HG03442 (cell line): ENCODE data around the gene GTF2F2.
A peak's percentile ranks its signal among the peaks of the same experiment; 100 is the strongest.

Experiments used
- ATAC-seq: cut with Tn5 transposase; IDR thresholded peaks from one replicate; pipeline ENCODE4 v1.9.1; 2021; ENCODE audit warnings: mild to moderate bottlenecking, moderate library complexity; ENCODE audit not compliant: unreplicated experiment

Gene GTF2F2

GRCh38 chr13:45119991-45120864 lies at the start of gene GTF2F2:
Gene GTF2F2 (plus strand): TSS chr13:45120510. CDS start chr13:45120656, 146 bp downstream.
- ATAC-seq = peak; percentile 68

DNA sequence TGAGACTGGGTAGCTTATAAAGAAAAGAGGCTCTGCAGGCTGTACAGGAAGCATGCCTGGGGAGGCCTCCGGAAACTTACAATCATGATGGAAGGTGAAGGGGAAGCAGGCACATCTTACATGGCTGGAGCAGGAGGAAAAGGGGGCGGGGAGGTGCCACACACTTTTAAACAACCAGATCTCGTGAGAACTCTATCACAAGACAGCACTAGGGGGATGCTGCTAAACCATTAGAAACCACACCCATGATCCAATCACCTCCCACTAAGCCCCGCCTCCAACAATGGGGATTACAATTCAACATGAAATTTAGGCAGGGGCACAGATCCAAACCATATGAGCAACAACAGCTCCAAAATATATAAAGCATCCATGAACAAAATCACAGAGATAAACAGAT lies 46.5 kb upstream of the GTF2F2 start:
- ATAC-seq = no peak

DNA sequence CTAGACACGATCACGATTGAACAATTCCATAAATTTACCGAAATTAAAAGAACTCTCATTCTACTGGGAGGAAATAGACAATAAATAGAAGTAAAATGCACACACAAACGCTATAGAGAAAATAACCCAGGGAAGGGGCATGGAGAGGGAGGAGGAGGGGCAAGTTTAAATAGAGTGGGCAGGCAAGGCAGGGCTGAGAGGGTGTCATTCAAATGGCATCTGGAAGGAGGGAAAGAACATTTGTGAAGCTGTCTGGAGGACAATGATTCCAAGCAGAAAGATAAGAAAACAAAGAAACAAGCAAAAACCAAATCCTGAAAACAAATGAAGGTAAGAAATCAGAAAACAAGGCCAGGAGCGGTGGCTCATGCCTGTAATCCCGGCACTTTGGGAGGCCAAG lies 45.6 kb upstream of the GTF2F2 start:
- ATAC-seq = no peak

GRCh38 chr13:45078003-45078402 lies 42.3 kb upstream of the GTF2F2 start:
- no peak for ATAC-seq

GRCh38 chr13:45082964-45083363 lies 37.3 kb upstream of the GTF2F2 start:
- no peak for ATAC-seq

DNA sequence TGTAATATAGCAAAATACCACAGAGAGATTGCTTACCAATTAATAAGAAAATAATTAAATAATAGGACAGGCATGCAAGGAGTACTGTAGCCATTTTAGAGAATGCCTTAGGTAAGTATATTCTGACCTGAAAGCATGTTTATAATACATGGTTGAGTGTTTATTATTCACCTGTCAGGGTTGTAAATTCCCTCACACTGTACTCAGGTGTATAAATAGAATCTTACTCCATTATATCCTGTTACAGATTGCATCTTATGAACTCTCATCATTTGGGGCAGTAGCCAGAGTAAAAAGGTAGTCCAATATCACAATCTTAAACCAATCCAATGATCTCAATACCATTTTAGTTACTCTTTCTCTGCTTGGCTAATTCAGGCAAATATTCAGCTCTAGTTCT lies 35.8 kb upstream of the GTF2F2 start:
- ATAC-seq = no peak

DNA sequence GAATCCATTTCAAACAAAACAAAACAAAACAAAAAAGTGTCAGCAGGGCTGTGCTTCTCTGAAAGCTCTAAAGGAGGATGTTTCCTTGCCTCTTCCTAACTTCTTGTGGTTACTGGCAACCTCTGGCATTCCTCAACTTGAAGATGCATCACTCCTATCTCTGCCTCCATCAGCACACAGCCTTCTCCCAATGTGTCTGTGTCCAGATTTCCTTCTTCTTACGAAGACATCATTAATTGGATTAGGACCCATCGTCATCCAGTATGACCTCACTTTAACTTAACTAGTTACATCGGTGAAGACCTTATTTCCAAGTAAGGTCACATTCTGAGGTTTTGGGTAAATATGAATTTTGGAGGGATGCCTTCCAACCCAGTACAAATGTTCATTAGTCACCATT lies 33.8 kb upstream of the GTF2F2 start:
- no peak for ATAC-seq

DNA sequence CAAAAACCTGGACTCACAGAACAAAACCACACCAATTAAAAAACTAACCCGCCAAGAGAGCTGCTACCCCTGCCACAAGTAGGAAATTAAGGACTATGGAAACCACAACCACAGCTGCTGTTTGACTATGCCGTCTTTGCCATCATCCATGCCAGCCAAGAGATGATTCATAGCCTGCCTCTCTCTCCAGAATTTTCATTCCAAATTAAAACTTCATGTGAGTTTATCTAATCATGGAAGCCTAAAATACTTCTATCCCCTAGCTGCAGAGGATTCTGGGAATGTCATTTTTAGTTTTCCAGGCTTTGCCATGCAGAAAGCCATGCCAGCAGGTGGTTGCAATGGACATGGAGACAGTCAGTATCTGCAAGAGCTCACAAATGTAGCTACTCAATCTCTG lies 27.6 kb upstream of the GTF2F2 start:
- ATAC-seq = no peak

DNA sequence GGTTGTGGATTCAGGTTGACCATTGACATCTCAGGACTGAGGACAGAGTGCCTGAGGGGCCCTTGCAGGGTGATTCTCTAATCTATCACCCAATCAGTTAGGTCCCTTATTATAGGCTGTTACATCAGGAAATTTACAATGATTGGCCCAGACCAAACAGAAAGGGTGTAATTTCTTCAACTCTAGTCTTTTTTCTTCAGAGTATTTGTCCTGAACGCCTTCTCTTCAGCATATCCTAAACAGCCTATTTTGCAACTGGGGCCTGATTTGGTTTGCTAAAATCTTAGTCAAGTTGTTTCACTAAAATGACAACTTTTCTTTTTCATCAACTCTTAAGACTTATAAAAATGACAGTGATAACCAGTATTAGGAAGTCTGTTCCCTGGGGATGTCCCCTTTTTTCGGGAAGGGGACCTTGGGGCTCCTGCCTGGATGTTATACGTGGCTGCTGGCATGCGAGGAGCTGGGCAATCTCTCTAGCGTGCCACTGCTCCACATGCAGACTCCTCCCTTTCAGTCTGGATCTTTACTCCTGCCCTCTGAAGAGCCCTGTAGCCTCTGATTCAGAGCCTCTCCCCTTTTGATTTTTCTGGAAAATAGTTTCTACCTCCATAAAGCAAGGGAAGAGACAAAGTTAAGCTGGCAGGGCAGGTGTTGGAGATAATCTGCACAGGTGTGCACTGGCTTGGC lies 19.6 kb upstream of the GTF2F2 start:
- ATAC-seq = no peak

- no peak for ATAC-seq
Measured at GRCh38 chr13:45101327-45102018, 18.8 kb upstream of the GTF2F2 start.

DNA sequence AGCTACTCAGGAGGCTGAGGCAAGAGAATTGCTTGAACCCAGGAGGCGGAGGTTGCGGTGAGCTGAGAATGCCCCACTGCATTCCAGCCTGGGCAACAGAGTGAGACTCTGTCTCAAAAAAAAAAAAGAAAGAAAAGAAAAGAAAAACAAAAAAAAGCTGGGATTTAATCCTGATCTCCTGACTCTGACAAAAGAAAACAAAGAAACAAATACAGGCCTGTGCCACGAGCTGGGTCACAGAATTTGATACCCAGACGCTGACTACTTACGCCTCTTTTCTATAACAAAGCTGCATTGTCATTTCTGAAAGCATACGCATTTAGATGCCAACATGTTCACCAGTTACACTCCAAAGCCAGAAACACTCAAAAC lies 18.2 kb upstream of the GTF2F2 start:
- no peak for ATAC-seq

DNA sequence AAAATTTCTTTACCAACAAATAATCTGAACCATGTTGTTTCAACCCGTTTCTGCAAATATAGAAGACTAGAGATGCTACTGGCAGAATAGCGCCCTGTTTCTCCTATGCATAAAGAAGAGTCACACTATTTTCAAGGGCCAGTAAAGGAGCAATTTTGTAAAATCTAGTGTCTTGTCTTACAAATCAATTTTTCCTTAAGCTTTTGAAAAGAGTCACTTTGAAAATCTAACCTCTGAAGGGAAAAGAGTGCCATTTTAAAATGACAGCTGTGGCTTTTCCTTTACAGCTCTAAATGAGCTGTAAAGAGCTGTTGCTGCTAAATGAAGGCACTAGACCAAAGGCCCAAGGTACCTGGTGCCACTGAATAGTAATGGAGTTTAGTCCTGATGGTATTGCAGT lies 16.9 kb upstream of the GTF2F2 start:
- no peak for ATAC-seq

GRCh38 chr13:45104261-45104660 lies 16.0 kb upstream of the GTF2F2 start:
- ATAC-seq = no peak

GRCh38 chr13:45105895-45106294 lies 14.4 kb upstream of the GTF2F2 start:
- ATAC-seq = no peak

GRCh38 chr13:45107539-45107938 lies 12.8 kb upstream of the GTF2F2 start:
- no peak for ATAC-seq

DNA sequence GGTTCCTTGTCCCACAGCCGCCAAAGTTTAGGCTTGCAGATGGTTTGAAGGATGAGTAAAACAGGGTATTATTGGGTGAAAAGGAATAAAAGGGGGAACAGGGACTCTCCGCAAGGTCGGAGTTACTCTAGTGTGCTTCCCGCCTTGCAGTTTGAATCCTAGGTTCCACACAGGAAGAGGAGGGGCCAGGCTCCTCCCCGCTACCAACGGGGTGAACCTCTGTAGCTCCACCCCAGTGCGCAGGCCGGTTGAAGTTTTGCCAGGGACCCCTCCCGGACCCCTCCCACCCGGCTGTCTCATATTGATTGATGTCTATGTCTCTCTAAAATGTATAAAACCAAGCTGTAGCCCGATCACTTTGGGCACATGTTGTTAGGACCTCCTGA lies 11.6 kb upstream of the GTF2F2 start:
- peak; percentile 8 for ATAC-seq

- ATAC-seq = peak; percentile 79
Measured at GRCh38 chr13:45109102-45109720, 11.1 kb upstream of the GTF2F2 start.

DNA sequence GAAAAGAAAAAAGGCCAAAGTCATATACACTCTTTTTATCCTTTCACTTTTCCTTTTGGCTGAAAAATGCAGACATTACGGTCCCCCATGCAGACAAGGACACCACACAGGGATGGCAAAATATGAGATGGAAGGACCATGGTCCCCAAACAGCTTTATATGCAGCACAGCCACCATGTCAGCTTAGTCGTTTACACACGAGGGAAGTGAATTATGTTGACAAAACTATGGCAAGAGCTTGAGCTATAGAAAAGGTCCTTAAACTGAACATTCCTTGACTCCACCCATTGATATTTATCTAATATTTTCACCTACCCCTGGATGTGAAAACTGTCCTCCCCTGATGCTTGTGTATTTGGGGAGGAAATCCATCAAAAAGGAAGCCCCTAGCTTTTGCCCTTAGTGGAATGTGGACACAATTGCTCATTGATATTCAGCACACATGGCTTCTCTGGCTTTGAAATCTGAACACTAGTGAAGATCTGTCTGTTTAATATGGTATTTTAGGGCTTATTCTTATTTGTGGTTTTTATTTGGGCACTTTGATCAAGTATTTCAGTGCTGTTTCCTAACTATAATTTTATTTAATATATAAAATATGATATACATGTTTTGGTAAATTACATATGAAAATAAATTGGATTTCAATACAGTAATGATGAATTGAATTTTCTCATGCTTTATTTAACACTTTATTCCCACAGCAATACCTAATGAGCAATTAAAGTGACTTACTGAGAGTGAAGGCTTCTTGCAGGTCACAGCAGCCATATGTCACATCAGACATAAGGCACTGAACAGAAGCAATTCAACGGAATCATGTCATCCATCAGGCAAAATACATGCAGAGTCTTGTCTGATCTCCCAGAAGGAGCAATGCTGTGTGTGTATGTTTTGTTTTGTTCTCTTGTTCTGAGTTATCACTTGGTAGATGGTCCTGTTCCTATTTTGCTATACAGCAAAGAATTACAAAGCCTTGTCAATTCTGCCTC lies 6.8 kb upstream of the GTF2F2 start:
- ATAC-seq = no peak

- peak; percentile 37 for ATAC-seq
Measured at GRCh38 chr13:45119469-45119990, 780 bp upstream of the GTF2F2 start.
